Activated CD4-positive, alpha-beta T cell treated with anti-CD3 and anti-CD28 coated beads, Interleukin-2, Interleukin-6, amounts not matched to agents 100 ng/mL and 50 ng/mL, durations not matched to agents 16 hours and 8 hours (primary cell): Measurements from ENCODE around the gene ZFYVE1.
"Not testable (repeated sequence)": the region's sequence is repeated elsewhere in the genome, so short reads cannot be mapped to it uniquely, and the experiment has no call there.

ENCODE experiments used
- DNase-seq: peaks from one replicate; pipeline ENCODE4 v3.0.0-alpha.2; 2020

ZFYVE1 gene

GRCh38 chr14:73003681-73004080 is 23.2 kb downstream of the ZFYVE1 start:
- no peak for DNase-seq

GRCh38 chr14:73000073-73000472 is 26.8 kb downstream of the ZFYVE1 start:
- DNase-seq, result no peak

GRCh38 chr14:72999316-72999715 is 27.6 kb downstream of the ZFYVE1 start:
- no peak for DNase-seq

GRCh38 chr14:72998252-72998903 is 28.5 kb downstream of the ZFYVE1 start:
- DNase-seq, result no peak

- no peak for DNase-seq
These were observed 30.0 kb downstream of the ZFYVE1 start for GRCh38 chr14:72996916-72997315.

GRCh38 chr14:72990171-72990570 is 36.7 kb downstream of the ZFYVE1 start:
- DNase-seq, result no peak

GRCh38 chr14:72986857-72987256 is 40.0 kb downstream of the ZFYVE1 start:
- no peak for DNase-seq

GRCh38 chr14:72986214-72986613 is 40.7 kb downstream of the ZFYVE1 start:
- DNase-seq, result no peak

- DNase-seq, result no peak
These were observed 44.7 kb downstream of the ZFYVE1 start for GRCh38 chr14:72982146-72982708.

- DNase-seq, result no peak
These were observed 46.0 kb downstream of the ZFYVE1 start for GRCh38 chr14:72980863-72981262.

GRCh38 chr14:72978856-72979255 is 48.0 kb downstream of the ZFYVE1 start:
- no peak for DNase-seq

GRCh38 chr14:72975770-72976169 is 51.1 kb downstream of the ZFYVE1 start:
- no peak for DNase-seq

- DNase-seq, result no peak
These were observed 52.2 kb downstream of the ZFYVE1 start for GRCh38 chr14:72974661-72975060.

GRCh38 chr14:72970824-72971434 is 56.0 kb downstream of the ZFYVE1 start:
- DNase-seq, result no peak

GRCh38 chr14:72970058-72970630 is 56.8 kb downstream of the ZFYVE1 start:
- no peak for DNase-seq

- DNase-seq, result no peak
These were observed 58.6 kb downstream of the ZFYVE1 start for GRCh38 chr14:72968316-72968715.

GRCh38 chr14:72966038-72966437 is 60.9 kb downstream of the ZFYVE1 start:
- no peak for DNase-seq

GRCh38 chr14:72965249-72965648 is 61.7 kb downstream of the ZFYVE1 start:
- DNase-seq, result peak; percentile 22

GRCh38 chr14:72962829-72963312 is 64.0 kb downstream of the ZFYVE1 start:
- peak; percentile 15 for DNase-seq

GRCh38 chr14:72962336-72962754 is 64.6 kb downstream of the ZFYVE1 start:
- not testable (repeated sequence) for DNase-seq

GRCh38 chr14:72961579-72962335 is 65.1 kb downstream of the ZFYVE1 start:
- no peak for DNase-seq

GRCh38 chr14:72961016-72961415 is 65.9 kb downstream of the ZFYVE1 start:
- DNase-seq, result not testable (repeated sequence)

- DNase-seq, result no peak
These were observed 68.4 kb downstream of the ZFYVE1 start for GRCh38 chr14:72958548-72958947.
